Stomach smooth muscle (tissue), 2 donors: ENCODE data around the gene ASXL2.

ENCODE experiments used
- H3K27ac ChIP-seq: one replicate; pipeline ENCODE4 v1.7.0; 2013; ENCODE audit warnings: mild to moderate bottlenecking, low read length, inconsistent platforms
- H3K27me3 ChIP-seq, 2 donors: one replicate each; pipeline ENCODE4 v1.7.0; 2013; ENCODE audit warnings: low read length in 2 of 2; ENCODE audit not compliant: insufficient read depth in 2 of 2, control insufficient read depth in 1 of 2
- H3K36me3 ChIP-seq, 2 donors: one replicate each; pipeline ENCODE4 v1.7.0; 2013; ENCODE audit warnings: low read length in 2 of 2; ENCODE audit not compliant: control insufficient read depth in 2 of 2, insufficient read depth in 2 of 2
- H3K4me1 ChIP-seq: one replicate; pipeline ENCODE4 v1.7.0; 2013; ENCODE audit warnings: low read length; ENCODE audit not compliant: control insufficient read depth, insufficient read depth
- H3K4me3 ChIP-seq, 2 donors: one replicate each; pipeline ENCODE4 v1.7.0; 2013; ENCODE audit warnings: low read length in 2 of 2
- H3K9ac ChIP-seq, 2 donors: one replicate each; pipeline ENCODE4 v1.7.0; 2013; ENCODE audit warnings: low read length in 2 of 2, mild to moderate bottlenecking in 1 of 2
- H3K9me3 ChIP-seq, 2 donors: one replicate each; pipeline ENCODE4 v1.7.0; 2013; ENCODE audit warnings: low read length in 2 of 2; ENCODE audit not compliant: control insufficient read depth in 2 of 2
- donor health status: healthy.
- donor health status: Pancreatic carcinoma.

Gene ASXL2

GRCh38 chr2:25763575-25763974 lies 114.7 kb downstream of the ASXL2 start:
- Histone ChIP-seq H3K27me3 (no peaks in the 10 kb centered on the region), H3K36me3 (peaks cover 11 to 23% of the 10 kb centered on the region in 2 donors), H3K9me3 (no peaks in the 10 kb centered on the region), H3K4me3 (no peak overlapping the region), H3K9ac (no peak overlapping the region), H3K4me1 (no peaks in the 10 kb centered on the region), H3K27ac (no peak overlapping the region)

GRCh38 chr2:25760297-25760696 lies 118.0 kb downstream of the ASXL2 start:
- Histone ChIP-seq H3K4me3 (no peak overlapping the region), H3K27me3 (no peaks in the 10 kb centered on the region), H3K9me3 (no peaks in the 10 kb centered on the region), H3K4me1 (no peaks in the 10 kb centered on the region), H3K36me3 (peaks cover 8 to 13% of the 10 kb centered on the region in 2 donors), H3K27ac (no peak overlapping the region), H3K9ac (no peak overlapping the region)

- no peaks in the 10 kb centered on the region for H3K27me3 ChIP-seq
- no peak overlapping the region for H3K4me3 ChIP-seq
- no peak overlapping the region for H3K9ac ChIP-seq
- H3K9me3 ChIP-seq, result no peaks in the 10 kb centered on the region
- peaks cover 13 to 21% of the 10 kb centered on the region in 2 donors for H3K36me3 ChIP-seq
- H3K27ac ChIP-seq, result no peak overlapping the region
- H3K4me1 ChIP-seq, result no peaks in the 10 kb centered on the region
Observed at GRCh38 chr2:25758348-25758747, 119.9 kb downstream of the ASXL2 start.

GRCh38 chr2:25757906-25758305 lies 120.4 kb downstream of the ASXL2 start:
- no peak overlapping the region for H3K27ac ChIP-seq
- H3K4me3 ChIP-seq, result no peak overlapping the region
- H3K36me3 ChIP-seq, result peaks cover 15 to 22% of the 10 kb centered on the region in 2 donors
- H3K4me1 ChIP-seq, result no peaks in the 10 kb centered on the region
- H3K9me3 ChIP-seq, result no peaks in the 10 kb centered on the region
- H3K9ac ChIP-seq, result no peak overlapping the region
- no peaks in the 10 kb centered on the region for H3K27me3 ChIP-seq

GRCh38 chr2:25756536-25756935 lies 121.8 kb downstream of the ASXL2 start:
- Histone ChIP-seq H3K4me1 (no peaks in the 10 kb centered on the region), H3K9me3 (no peaks in the 10 kb centered on the region), H3K27me3 (no peaks in the 10 kb centered on the region), H3K4me3 (no peak overlapping the region), H3K36me3 (peaks cover 21 to 23% of the 10 kb centered on the region in 2 donors), H3K9ac (no peak overlapping the region), H3K27ac (no peak overlapping the region)

GRCh38 chr2:25749676-25750075 lies 128.6 kb downstream of the ASXL2 start:
- Histone ChIP-seq H3K4me3 (no peak overlapping the region), H3K9ac (no peak overlapping the region), H3K4me1 (no peaks in the 10 kb centered on the region), H3K27me3 (no peaks in the 10 kb centered on the region), H3K9me3 (no peaks in the 10 kb centered on the region), H3K27ac (no peak overlapping the region), H3K36me3 (peaks cover 28 to 38% of the 10 kb centered on the region in 2 donors)

GRCh38 chr2:25744055-25744454 lies 134.2 kb downstream of the ASXL2 start:
- H3K4me1 ChIP-seq, result peaks cover 2% of the 10 kb centered on the region
- H3K27me3 ChIP-seq, result no peaks in the 10 kb centered on the region
- H3K9ac ChIP-seq, result no peak overlapping the region
- peaks cover 24 to 35% of the 10 kb centered on the region in 2 donors for H3K36me3 ChIP-seq
- H3K27ac ChIP-seq, result no peak overlapping the region
- no peak overlapping the region for H3K4me3 ChIP-seq
- no peaks in the 10 kb centered on the region for H3K9me3 ChIP-seq

- no peaks in the 10 kb centered on the region for H3K27me3 ChIP-seq
- H3K4me1 ChIP-seq, result peaks cover 2% of the 10 kb centered on the region
- H3K9ac ChIP-seq, result no peak overlapping the region
- H3K4me3 ChIP-seq, result no peak overlapping the region
- H3K9me3 ChIP-seq, result no peaks in the 10 kb centered on the region
- H3K27ac ChIP-seq, result no peak overlapping the region
- H3K36me3 ChIP-seq, result peaks cover 21 to 27% of the 10 kb centered on the region in 2 donors
Observed at GRCh38 chr2:25743132-25743830, 135.0 kb downstream of the ASXL2 start.

GRCh38 chr2:25742501-25742900 lies 135.8 kb downstream of the ASXL2 start:
- Histone ChIP-seq H3K4me3 (no peak overlapping the region), H3K27ac (no peak overlapping the region), H3K4me1 (peaks cover 2% of the 10 kb centered on the region), H3K27me3 (no peaks in the 10 kb centered on the region), H3K9me3 (no peaks in the 10 kb centered on the region), H3K9ac (no peak overlapping the region), H3K36me3 (peaks cover 21 to 27% of the 10 kb centered on the region in 2 donors)

GRCh38 chr2:25740810-25741381 lies 137.4 kb downstream of the ASXL2 start:
- Histone ChIP-seq H3K9ac (no peak overlapping the region), H3K9me3 (no peaks in the 10 kb centered on the region), H3K4me3 (no peak overlapping the region), H3K27ac (no peak overlapping the region), H3K36me3 (peaks cover 21 to 27% of the 10 kb centered on the region in 2 donors), H3K4me1 (peaks cover 2% of the 10 kb centered on the region), H3K27me3 (no peaks in the 10 kb centered on the region)
